WI38 (cell line): ENCODE measurements around the gene SAE1.

ENCODE experiments used
- H3K4me3 ChIP-seq: 2 replicates; pipeline ENCODE4 v1.5.1; 2011; ENCODE audit warnings: low read depth, mild to moderate bottlenecking, control low read depth, low read length
- CTCF ChIP-seq: IDR thresholded peaks from 2 replicates; pipeline ENCODE4 v1.5.1; 2012; ENCODE audit warnings: low read depth, mild to moderate bottlenecking, control low read depth, low read length

SAE1 gene

GRCh38 chr19:47111682-47112165 is 18.9 kb upstream of the SAE1 start:
- peak overlapping the region; percentile 80 for H3K4me3 ChIP-seq
- no peak for TF ChIP-seq CTCF

GRCh38 chr19:47112166-47112996 is 18.3 kb upstream of the SAE1 start:
- H3K4me3 ChIP-seq = peak overlapping the region; percentile 80
- no peak for TF ChIP-seq CTCF

GRCh38 chr19:47112997-47113849 is 17.4 kb upstream of the SAE1 start, which contains the start of gene ZC3H4:
TSS of gene ZC3H4 (minus strand) at chr19:47113776. CDS start at chr19:47112584, 1,192 bp downstream.
- peak within 1 kb of the TSS; percentile 80 for H3K4me3 ChIP-seq
- no peak for TF ChIP-seq CTCF

- no peak for TF ChIP-seq CTCF
- H3K4me3 ChIP-seq = peak overlapping the region; percentile 80
These were observed 16.6 kb upstream of the SAE1 start for GRCh38 chr19:47113850-47114651.

GRCh38 chr19:47120470-47121067 is 10.1 kb upstream of the SAE1 start:
- no peak overlapping the region for H3K4me3 ChIP-seq

More at GRCh38 chr19:47120470-47121067, 10.1 kb upstream of the SAE1 start:
- TF ChIP-seq CTCF = no peak
